ENCODE measurements around the gene PTDSS2.

Gene PTDSS2

GRCh38 chr11:462107-462890 is 12.2 kb downstream of the PTDSS2 start:
- H4K20me1 ChIP-seq (ENCODE audit: insufficient read depth): no peaks in the 10 kb centered on the region
- H3K4me1 ChIP-seq (ENCODE audit: low read depth, poor library complexity, severe bottlenecking): no peaks in the 10 kb centered on the region
- no peak overlapping the region for H3K27ac ChIP-seq
- TF ChIP-seq CTCF (conservative IDR thresholded peaks at IDR 0.05; ENCODE audit: low read depth, low read length): no peak
- no peaks in the 10 kb centered on the region for H3K27me3 ChIP-seq (ENCODE audit: insufficient read depth, low read depth)
- no peak overlapping the region for H3K4me2 ChIP-seq
- no peak overlapping the region for H2AFZ ChIP-seq (ENCODE audit: low read depth)
- H3K36me3 ChIP-seq (ENCODE audit: insufficient read depth): no peaks in the 10 kb centered on the region
- no peak overlapping the region for H3K4me3 ChIP-seq (IDR thresholded peaks at IDR 0.05; ENCODE audit: insufficient read depth, low read depth, low read length)
- no peaks in the 10 kb centered on the region for H3K79me2 ChIP-seq (ENCODE audit: insufficient read depth, low read depth)
- H3K9ac ChIP-seq: no peak overlapping the region

GRCh38 chr11:464316-464715 is 14.2 kb downstream of the PTDSS2 start:
- H3K27me3 ChIP-seq (ENCODE audit: insufficient read depth, low read depth): no peaks in the 10 kb centered on the region
- no peaks in the 10 kb centered on the region for H3K4me1 ChIP-seq (ENCODE audit: low read depth, poor library complexity, severe bottlenecking)
- H2AFZ ChIP-seq (ENCODE audit: low read depth): no peak overlapping the region
- H3K36me3 ChIP-seq (ENCODE audit: insufficient read depth): no peaks in the 10 kb centered on the region
- H3K79me2 ChIP-seq (ENCODE audit: insufficient read depth, low read depth): no peaks in the 10 kb centered on the region
- no peak overlapping the region for H3K4me3 ChIP-seq (IDR thresholded peaks at IDR 0.05; ENCODE audit: insufficient read depth, low read depth, low read length)
- no peak overlapping the region for H3K27ac ChIP-seq
- no peaks in the 10 kb centered on the region for H4K20me1 ChIP-seq (ENCODE audit: insufficient read depth)
- no peak for TF ChIP-seq CTCF (conservative IDR thresholded peaks at IDR 0.05; ENCODE audit: low read depth, low read length)
- no peak overlapping the region for H3K4me2 ChIP-seq
- no peak overlapping the region for H3K9ac ChIP-seq

GRCh38 chr11:465896-466530 is 15.9 kb downstream of the PTDSS2 start:
- Histone ChIP-seq H3K9ac (no peak overlapping the region), H3K27ac (no peak overlapping the region), H3K4me2 (no peak overlapping the region), H3K36me3 (ENCODE audit: insufficient read depth) (no peaks in the 10 kb centered on the region), H4K20me1 (ENCODE audit: insufficient read depth) (no peaks in the 10 kb centered on the region), H3K27me3 (ENCODE audit: insufficient read depth, low read depth) (no peaks in the 10 kb centered on the region), H3K79me2 (ENCODE audit: insufficient read depth, low read depth) (no peaks in the 10 kb centered on the region), H3K4me3 (IDR thresholded peaks at IDR 0.05; ENCODE audit: insufficient read depth, low read depth, low read length) (no peak overlapping the region), H3K4me1 (ENCODE audit: low read depth, poor library complexity, severe bottlenecking) (no peaks in the 10 kb centered on the region), H2AFZ (ENCODE audit: low read depth) (no peak overlapping the region)
- TF ChIP-seq CTCF (conservative IDR thresholded peaks at IDR 0.05; ENCODE audit: low read depth, low read length): no peak

GRCh38 chr11:468036-468435 is 18.0 kb downstream of the PTDSS2 start:
- Histone ChIP-seq H3K27me3 (ENCODE audit: insufficient read depth, low read depth) (no peaks in the 10 kb centered on the region), H3K9ac (no peak overlapping the region), H3K4me2 (no peak overlapping the region), H3K79me2 (ENCODE audit: insufficient read depth, low read depth) (no peaks in the 10 kb centered on the region), H3K4me3 (IDR thresholded peaks at IDR 0.05; ENCODE audit: insufficient read depth, low read depth, low read length) (no peak overlapping the region), H3K4me1 (ENCODE audit: low read depth, poor library complexity, severe bottlenecking) (no peaks in the 10 kb centered on the region), H3K36me3 (ENCODE audit: insufficient read depth) (no peaks in the 10 kb centered on the region), H4K20me1 (ENCODE audit: insufficient read depth) (no peaks in the 10 kb centered on the region), H3K27ac (no peak overlapping the region), H2AFZ (ENCODE audit: low read depth) (no peak overlapping the region)
- TF ChIP-seq CTCF (conservative IDR thresholded peaks at IDR 0.05; ENCODE audit: low read depth, low read length): no peak
